MCF 10A (cell line): Measurements from ENCODE around the gene ALKBH7. TPM values are rescaled to one million over a fixed set of nuclear protein-coding genes. Genes with fewer than 3 reads are reported as not detected.
"Not testable (repeated sequence)": the region's sequence is repeated elsewhere in the genome, so short reads cannot be mapped to it uniquely, and the experiment has no call there.

Experiments
- BruUV-seq: library from RNA; stranded (reverse); fragments of 400-500 nt; replicated peaks from 2 replicates; lab custom pipeline; 2021; lab: Mats Ljungman, UMichigan
- CTCF ChIA-PET: fragments of 300-600 bp; sonication (Branson Sonifier 250); formaldehyde crosslinking; extraction: SDS; loops from one replicate; lab custom pipeline; 2021; ENCODE audit warnings: antibody characterized with exemption, inconsistent platforms; lab: Yijun Ruan, JAX
- POLR2A ChIA-PET: fragments of 300-600, 350-650 bp; sonication (Branson Sonifier 250); formaldehyde crosslinking; extraction: SDS; loops from one replicate; lab custom pipeline; 2020; ENCODE audit warnings: antibody characterized with exemption, inconsistent platforms; lab: Yijun Ruan, JAX
- DNase-seq: peaks from one replicate; pipeline ENCODE4 v3.0.0-alpha.2; 2018; ENCODE audit not compliant: unreplicated experiment
- H3K27ac Mint-ChIP-seq: one replicate; pipeline ENCODE4 v1.8.0; 2022; ENCODE audit warnings: mild to moderate bottlenecking, low read depth, mixed read lengths; ENCODE audit not compliant: unreplicated experiment
- H3K27me3 Mint-ChIP-seq: one replicate; pipeline ENCODE4 v1.8.0; 2022; ENCODE audit warnings: mixed read lengths; ENCODE audit not compliant: insufficient read depth, unreplicated experiment
- H3K36me3 Mint-ChIP-seq: one replicate; pipeline ENCODE4 v1.8.0; 2022; ENCODE audit warnings: mild to moderate bottlenecking, moderate library complexity, mixed read lengths; ENCODE audit not compliant: insufficient read depth, unreplicated experiment
- H3K4me1 Mint-ChIP-seq: one replicate; pipeline ENCODE4 v1.8.0; 2022; ENCODE audit warnings: mixed read lengths; ENCODE audit not compliant: insufficient read depth, unreplicated experiment
- H3K4me3 Mint-ChIP-seq: one replicate; pipeline ENCODE4 v1.8.0; 2022; ENCODE audit warnings: mild to moderate bottlenecking, moderate library complexity, mixed read lengths; ENCODE audit not compliant: unreplicated experiment
- H3K9me3 Mint-ChIP-seq: one replicate; pipeline ENCODE4 v1.8.0; 2022; ENCODE audit warnings: mixed read lengths; ENCODE audit not compliant: unreplicated experiment
- CTCF ChIP-seq: fragments of 200-600 bp; IDR thresholded peaks from one replicate; pipeline ENCODE4 v1.8.0; 2022; ENCODE audit warnings: antibody characterized with exemption, mild to moderate bottlenecking; ENCODE audit not compliant: unreplicated experiment
- intact Hi-C: fragments of 100-400 bp; cut with micrococcal nuclease; formaldehyde crosslinking; loops from 2 replicates; pipeline ENCODE4 v1.14.1; 2022
- total RNA-seq: library from RNA; stranded (reverse); gene quantifications from 2 replicates; pipeline ENCODE4 v1.2.3, GENCODE V29; 2022

The ALKBH7 gene
- total RNA-seq, 1 experiment from 2014 or later = 49.9 TPM

DNA sequence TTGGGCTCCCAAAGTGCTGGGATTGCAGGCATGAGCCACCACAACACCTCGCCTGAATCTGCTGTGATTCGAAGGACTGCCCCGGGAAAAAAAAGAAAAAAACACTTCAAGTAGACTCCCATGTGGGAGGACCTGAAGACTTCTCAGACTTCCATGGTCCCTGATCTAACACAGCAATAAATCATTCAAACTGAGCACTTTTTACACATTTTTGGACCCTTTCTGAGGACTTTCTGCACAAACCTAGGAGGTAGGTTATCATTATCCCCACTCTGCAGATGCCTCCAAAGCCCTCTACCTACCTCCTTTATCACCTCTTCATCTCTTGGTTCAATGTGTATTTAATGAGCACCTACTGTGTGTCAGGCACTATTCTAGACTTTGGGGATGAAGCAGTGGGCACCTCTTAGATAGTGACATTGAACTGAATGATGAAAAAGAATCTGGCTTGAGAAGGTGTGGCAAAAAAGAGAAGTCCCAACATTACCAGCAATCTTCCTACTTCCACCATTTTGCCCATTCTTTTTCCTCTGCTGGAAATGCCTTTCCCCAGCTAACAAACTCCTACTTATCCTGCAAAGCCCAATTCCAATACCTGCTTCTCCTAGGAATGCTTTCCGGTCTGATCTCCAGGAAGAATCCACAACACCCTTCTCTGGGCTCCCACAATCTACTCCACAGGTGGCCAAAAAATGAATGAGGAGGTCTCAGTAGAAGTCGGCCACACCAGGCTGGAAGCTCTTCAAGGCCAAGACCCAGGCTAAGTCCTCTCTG lies 12.8 kb upstream of the ALKBH7 start:
- no peak for DNase-seq
- Mint-ChIP-seq H3K9me3 (no peaks in the 10 kb centered on the region), H3K27me3 (no peaks in the 10 kb centered on the region), H3K27ac (no peak overlapping the region), H3K4me1 (peaks cover 16% of the 10 kb centered on the region), H3K36me3 (peaks cover 28% of the 10 kb centered on the region), H3K4me3 (no peak overlapping the region)
- intact Hi-C loops = loop anchor here (10.0 kb wide), 1 partner anchor 505 kb away; no protein-coding TSS in a partner anchor
- ChIA-PET CTCF (interaction anchor here (0.8 kb wide), 1 partner anchor 141 kb away, joined by 4 read pairs; no protein-coding TSS in a partner anchor), POLR2A (interaction anchor here (0.7 kb wide), 1 partner anchor 728 kb away, joined by 3 read pairs; no protein-coding TSS in a partner anchor)
- BruUV-seq = no TSS peak
- TF ChIP-seq CTCF = no peak

DNA sequence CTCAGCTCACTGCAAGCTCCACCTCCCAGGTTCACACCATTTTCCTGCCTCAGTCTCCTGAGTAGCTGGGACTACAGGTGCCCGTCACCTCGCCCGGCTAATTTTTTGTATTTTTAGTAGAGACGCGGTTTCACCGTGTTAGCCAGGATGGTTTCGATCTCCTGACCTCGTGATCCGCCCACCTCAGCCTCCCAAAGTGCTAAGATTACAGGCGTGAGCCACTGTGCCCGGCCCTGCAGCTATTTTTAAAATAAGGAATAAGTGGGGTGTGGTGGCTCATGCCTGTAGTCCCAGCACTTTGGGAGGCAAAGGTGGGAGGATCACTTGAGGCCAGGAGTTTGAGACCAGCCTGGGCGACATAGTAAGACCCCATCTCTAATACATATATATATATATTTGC lies 12.1 kb upstream of the ALKBH7 start:
- BruUV-seq, H3K4me3 Mint-ChIP-seq, DNase-seq, H3K27me3 Mint-ChIP-seq, H3K9me3 Mint-ChIP-seq, H3K27ac Mint-ChIP-seq: not testable (repeated sequence)
- peaks cover 35% of the 10 kb centered on the region for H3K36me3 Mint-ChIP-seq
- H3K4me1 Mint-ChIP-seq = peaks cover 16% of the 10 kb centered on the region
- ChIA-PET POLR2A (interaction anchor here (0.7 to 1.2 kb wide), 3 partner anchors 46 to 728 kb away, joined by 3 to 5 read pairs (median 3); no protein-coding TSS in a partner anchor), CTCF (interaction anchor here (0.8 kb wide), 1 partner anchor 142 kb away, joined by 4 read pairs; no protein-coding TSS in a partner anchor)
- intact Hi-C loops = loop anchor here (10.0 kb wide), 1 partner anchor 504 kb away; no protein-coding TSS in a partner anchor

DNA sequence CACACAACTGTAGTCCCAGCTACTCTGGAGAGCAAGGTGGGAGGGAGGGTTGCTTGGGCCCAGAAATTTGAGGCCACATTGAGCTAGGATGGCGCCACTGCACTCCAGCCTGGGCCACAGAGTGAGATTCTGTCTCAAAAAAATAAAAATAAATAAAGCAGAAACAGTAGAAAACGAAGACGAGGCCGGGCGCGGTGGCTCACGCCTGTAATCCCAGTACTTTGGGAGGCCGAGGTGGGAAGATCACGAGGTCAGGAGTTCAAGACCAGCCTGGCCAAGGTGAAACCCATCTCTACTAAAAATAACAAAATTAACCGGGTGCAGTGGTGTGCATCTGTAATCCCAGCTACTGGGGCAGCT lies 11.8 kb upstream of the ALKBH7 start:
- not testable (repeated sequence) for H3K27me3 Mint-ChIP-seq, DNase-seq, BruUV-seq, H3K9me3 Mint-ChIP-seq
- Mint-ChIP-seq H3K4me1 (peaks cover 16% of the 10 kb centered on the region), H3K27ac (peak overlapping the region; percentile 74), H3K4me3 (peak overlapping the region; percentile 92), H3K36me3 (peaks cover 39% of the 10 kb centered on the region)
- ChIA-PET CTCF (interaction anchor here (1.1 to 1.6 kb wide), 2 partner anchors 8 to 10 kb away, joined by 3 to 6 read pairs; no protein-coding TSS in a partner anchor), POLR2A (interaction anchor here (0.6 to 2.3 kb wide), 10 partner anchors 12 to 727 kb away, joined by 3 to 17 read pairs (median 4); partner anchors contain the start of genes ALKBH7, GTF2F1, KHSRP and LONP1)
- intact Hi-C loops = loop anchor here (10.0 kb wide), 1 partner anchor 504 kb away; no protein-coding TSS in a partner anchor

DNA sequence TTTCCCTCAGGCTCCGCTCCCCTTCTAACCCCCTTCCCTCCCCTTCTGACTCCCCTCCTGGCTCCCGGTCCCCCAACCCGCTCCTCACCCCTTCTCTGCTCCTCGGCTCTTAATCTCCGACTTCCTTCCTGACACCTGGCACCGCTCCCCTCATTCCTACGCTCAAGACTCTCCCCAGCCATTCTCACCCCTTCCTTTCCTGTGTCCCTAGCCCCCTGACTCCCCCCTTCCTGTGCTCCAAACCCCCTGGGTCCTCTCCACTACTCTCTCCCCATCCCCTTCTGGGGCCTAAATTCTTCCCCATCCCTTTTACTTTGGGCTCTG lies 10.6 kb upstream of the ALKBH7 start:
- no peak for TF ChIP-seq CTCF
- Mint-ChIP-seq H3K9me3 (no peaks in the 10 kb centered on the region), H3K27ac (peak overlapping the region; percentile 74), H3K27me3 (no peaks in the 10 kb centered on the region), H3K36me3 (peaks cover 50% of the 10 kb centered on the region), H3K4me1 (peaks cover 16% of the 10 kb centered on the region), H3K4me3 (peak overlapping the region; percentile 92)
- ChIA-PET POLR2A (interaction anchor here (0.7 to 2.3 kb wide), 3 partner anchors 9 to 30 kb away, joined by 4 to 17 read pairs (median 6); partner anchors contain the start of genes ALKBH7 and GTF2F1), CTCF (interaction anchor here (1.6 kb wide), 1 partner anchor 9 kb away, joined by 6 read pairs; no protein-coding TSS in a partner anchor)
- DNase-seq = no peak
- BruUV-seq = no TSS peak
- intact Hi-C loops = loop anchor here (10.0 kb wide), 1 partner anchor 503 kb away; no protein-coding TSS in a partner anchor
